Activated naive CD8-positive, alpha-beta T cell treated with anti-CD3 and anti-CD28 coated beads, Interleukin-2, amount 10 ng/mL, durations not matched to agents 7 days and 5 days (primary cell): ENCODE measurements around the gene SNCAIP. TPM values are rescaled to one million over a fixed set of nuclear protein-coding genes. Genes with fewer than 3 reads are reported as not detected.
"Not testable (repeated sequence)": the region's sequence is repeated elsewhere in the genome, so short reads cannot be mapped to it uniquely, and the experiment has no call there.

Experiments used
- ATAC-seq: fragments of 150-1000 bp; cut with Tn5 transposase; one replicate; pipeline ENCODE4 v1.10.0; 2021; ENCODE audit warnings: low read depth, moderate library complexity
- POLR2A ChIA-PET: fragments of 350-600 bp; sonication (Branson Sonifier 250); formaldehyde crosslinking; loops from one replicate; lab custom pipeline; 2021; ENCODE audit warnings: antibody characterized with exemption; lab: Charles Lee
- DNase-seq: peaks from one replicate; pipeline ENCODE4 v3.0.0; 2021
- H3K27ac Mint-ChIP-seq: one replicate; pipeline ENCODE4 v1.8.0; 2022; ENCODE audit warnings: mild to moderate bottlenecking, mixed read lengths
- H3K27me3 Mint-ChIP-seq: one replicate; pipeline ENCODE4 v1.8.0; 2022; ENCODE audit warnings: mild to moderate bottlenecking, moderate library complexity, mixed read lengths
- H3K36me3 Mint-ChIP-seq: one replicate; pipeline ENCODE4 v1.8.0; 2021; ENCODE audit warnings: mild to moderate bottlenecking, mixed read lengths
- H3K4me1 Mint-ChIP-seq: one replicate; pipeline ENCODE4 v1.8.0; 2021; ENCODE audit warnings: mixed read lengths
- H3K4me3 Mint-ChIP-seq: one replicate; pipeline ENCODE4 v1.8.0; 2022; ENCODE audit warnings: mild to moderate bottlenecking, moderate library complexity, mixed read lengths
- H3K9me3 Mint-ChIP-seq: one replicate; pipeline ENCODE4 v1.8.0; 2021; ENCODE audit warnings: mixed read lengths
- total RNA-seq, 2 experiments: library from RNA; stranded (reverse); gene quantifications; one replicate each; pipeline ENCODE4 v1.2.3, GENCODE V29; 2021

Gene SNCAIP
- total RNA-seq, 2 experiments from 2014 or later: not detected

- Mint-ChIP-seq H3K36me3 (no peaks in the 10 kb centered on the region), H3K4me1 (no peaks in the 10 kb centered on the region), H3K4me3 (no peak overlapping the region), H3K27ac (no peak overlapping the region), H3K27me3 (peaks cover 3% of the 10 kb centered on the region), H3K9me3 (no peaks in the 10 kb centered on the region)
- POLR2A ChIA-PET: no interaction called here
- ATAC-seq (no peak), DNase-seq (no peak)
Measured at GRCh38 chr5:122323738-122324137, 11.7 kb downstream of the SNCAIP start.

- Mint-ChIP-seq H3K4me1 (no peaks in the 10 kb centered on the region), H3K27me3 (peaks cover 3% of the 10 kb centered on the region), H3K36me3 (no peaks in the 10 kb centered on the region), H3K9me3 (no peaks in the 10 kb centered on the region), H3K27ac (no peak overlapping the region), H3K4me3 (no peak overlapping the region)
- no peak for DNase-seq
- ATAC-seq: no peak
- POLR2A ChIA-PET: interaction anchor here (0.6 kb wide), 1 partner anchor 1041 kb away, joined by 4 read pairs; no protein-coding TSS in a partner anchor
Measured at GRCh38 chr5:122327110-122327509, 15.1 kb downstream of the SNCAIP start.

- ATAC-seq (no peak), DNase-seq (no peak)
- Mint-ChIP-seq H3K27me3 (peaks cover 3% of the 10 kb centered on the region), H3K27ac (no peak overlapping the region), H3K4me3 (no peak overlapping the region), H3K9me3 (no peaks in the 10 kb centered on the region), H3K36me3 (no peaks in the 10 kb centered on the region), H3K4me1 (no peaks in the 10 kb centered on the region)
- POLR2A ChIA-PET: no interaction called here
Measured at GRCh38 chr5:122330881-122331280, 18.8 kb downstream of the SNCAIP start.

GRCh38 chr5:122332599-122333555 lies 20.8 kb downstream of the SNCAIP start:
- Mint-ChIP-seq H3K4me3 (no peak overlapping the region), H3K9me3 (no peaks in the 10 kb centered on the region), H3K36me3 (no peaks in the 10 kb centered on the region), H3K27ac (no peak overlapping the region), H3K27me3 (peaks cover 3% of the 10 kb centered on the region), H3K4me1 (no peaks in the 10 kb centered on the region)
- POLR2A ChIA-PET: no interaction called here
- DNase-seq: no peak
- no peak for ATAC-seq

- H3K9me3 Mint-ChIP-seq: no peaks in the 10 kb centered on the region
- no peaks in the 10 kb centered on the region for H3K4me1 Mint-ChIP-seq
- no peak overlapping the region for H3K4me3 Mint-ChIP-seq
- POLR2A ChIA-PET: no interaction called here
- H3K36me3 Mint-ChIP-seq: no peaks in the 10 kb centered on the region
- no peaks in the 10 kb centered on the region for H3K27me3 Mint-ChIP-seq
- ATAC-seq (no peak), DNase-seq (no peak)
- H3K27ac Mint-ChIP-seq: no peak overlapping the region
Measured at GRCh38 chr5:122333564-122333963, 21.5 kb downstream of the SNCAIP start.

- Mint-ChIP-seq H3K4me3 (no peak overlapping the region), H3K36me3 (no peaks in the 10 kb centered on the region), H3K9me3 (no peaks in the 10 kb centered on the region), H3K4me1 (no peaks in the 10 kb centered on the region), H3K27me3 (no peaks in the 10 kb centered on the region), H3K27ac (no peak overlapping the region)
- POLR2A ChIA-PET: no interaction called here
- DNase-seq: no peak
- no peak for ATAC-seq
Measured at GRCh38 chr5:122339591-122339990, 27.6 kb downstream of the SNCAIP start.

- Mint-ChIP-seq H3K9me3 (no peaks in the 10 kb centered on the region), H3K27ac (no peak overlapping the region), H3K4me1 (no peaks in the 10 kb centered on the region), H3K27me3 (no peaks in the 10 kb centered on the region), H3K4me3 (no peak overlapping the region), H3K36me3 (no peaks in the 10 kb centered on the region)
- POLR2A ChIA-PET: no interaction called here
- no peak for DNase-seq
- no peak for ATAC-seq
Measured at GRCh38 chr5:122341087-122341486, 29.1 kb downstream of the SNCAIP start.

- Mint-ChIP-seq H3K9me3 (no peaks in the 10 kb centered on the region), H3K4me1 (no peaks in the 10 kb centered on the region), H3K27ac (no peak overlapping the region), H3K27me3 (no peaks in the 10 kb centered on the region), H3K4me3 (no peak overlapping the region), H3K36me3 (no peaks in the 10 kb centered on the region)
- DNase-seq (no peak), ATAC-seq (no peak)
- POLR2A ChIA-PET: no interaction called here
Measured at GRCh38 chr5:122342256-122342655, 30.2 kb downstream of the SNCAIP start.

- no peaks in the 10 kb centered on the region for H3K36me3 Mint-ChIP-seq
- POLR2A ChIA-PET: no interaction called here
- no peak overlapping the region for H3K27ac Mint-ChIP-seq
- no peaks in the 10 kb centered on the region for H3K27me3 Mint-ChIP-seq
- DNase-seq (no peak), ATAC-seq (no peak)
- H3K9me3 Mint-ChIP-seq: no peaks in the 10 kb centered on the region
- H3K4me3 Mint-ChIP-seq: no peak overlapping the region
- no peaks in the 10 kb centered on the region for H3K4me1 Mint-ChIP-seq
Measured at GRCh38 chr5:122346897-122347581, 35.0 kb downstream of the SNCAIP start.

- Mint-ChIP-seq H3K4me3 (no peak overlapping the region), H3K9me3 (no peaks in the 10 kb centered on the region), H3K27ac (no peak overlapping the region), H3K27me3 (no peaks in the 10 kb centered on the region), H3K4me1 (no peaks in the 10 kb centered on the region), H3K36me3 (no peaks in the 10 kb centered on the region)
- POLR2A ChIA-PET: no interaction called here
- DNase-seq: no peak
- no peak for ATAC-seq
Measured at GRCh38 chr5:122350496-122350895, 38.5 kb downstream of the SNCAIP start.

- DNase-seq (no peak), ATAC-seq (no peak)
- Mint-ChIP-seq H3K4me1 (no peaks in the 10 kb centered on the region), H3K9me3 (no peaks in the 10 kb centered on the region), H3K36me3 (no peaks in the 10 kb centered on the region), H3K4me3 (no peak overlapping the region), H3K27ac (no peak overlapping the region), H3K27me3 (no peaks in the 10 kb centered on the region)
- POLR2A ChIA-PET: no interaction called here
Measured at GRCh38 chr5:122351416-122352157, 39.5 kb downstream of the SNCAIP start.

- no peak for DNase-seq
- Mint-ChIP-seq H3K4me3 (no peak overlapping the region), H3K36me3 (no peaks in the 10 kb centered on the region), H3K27ac (no peak overlapping the region), H3K27me3 (no peaks in the 10 kb centered on the region), H3K9me3 (no peaks in the 10 kb centered on the region), H3K4me1 (no peaks in the 10 kb centered on the region)
- no peak for ATAC-seq
- POLR2A ChIA-PET: no interaction called here
Measured at GRCh38 chr5:122352331-122352730, 40.3 kb downstream of the SNCAIP start.

- H3K4me3 Mint-ChIP-seq, ATAC-seq, DNase-seq, H3K4me1 Mint-ChIP-seq, H3K36me3 Mint-ChIP-seq, H3K27ac Mint-ChIP-seq, H3K27me3 Mint-ChIP-seq, H3K9me3 Mint-ChIP-seq, POLR2A ChIA-PET: not testable (repeated sequence)
Measured at GRCh38 chr5:122353361-122353760, 41.3 kb downstream of the SNCAIP start.
